Measurements from ENCODE around the gene DHX58. TPM values are rescaled to one million over a fixed set of nuclear protein-coding genes. Genes with fewer than 3 reads are reported as not detected.

Gene DHX58
- total RNA-seq, 2 experiments from 2014 or later = 10.3 to 19.4 TPM

- ChIA-PET CTCF (ENCODE audit: unreplicated experiment) (interaction anchor here (0.5 kb wide), 1 partner anchor 12 kb away, joined by 3 read pairs; the partner anchor contains the start of gene KAT2A), POLR2A (interaction anchor here (0.6 to 1.7 kb wide), 6 partner anchors 9 to 295 kb away, joined by 3 to 6 read pairs (median 4); no protein-coding TSS in a partner anchor)
- intact Hi-C loops (cut with micrococcal nuclease; ENCODE audit: unreplicated experiment) = loop anchor here (5.0 kb wide), 2 partner anchors 49 to 404 kb away; partner anchors contain the start of genes KCNH4 and NAGLU
- Histone ChIP-seq H3K79me2 (ENCODE audit: insufficient read depth, low read depth, low read length) (peaks cover 66% of the 10 kb centered on the region), H3K9me2 (ENCODE audit: insufficient read depth, low read length) (no peaks in the 10 kb centered on the region), H3K4me1 (ENCODE audit: insufficient read depth, low read length, poor library complexity, severe bottlenecking) (peaks cover 69% of the 10 kb centered on the region), H2AFZ (ENCODE audit: low read length) (no peak overlapping the region), H3K36me3 (ENCODE audit: insufficient read depth, low read length) (peaks cover 69% of the 10 kb centered on the region), H4K20me1 (ENCODE audit: insufficient read depth, low read length) (0 out of 2 replicates have a peak, but pooled peaks cover 5% of the 10 kb centered on the region), H3K9me3 (ENCODE audit: low read length) (no peaks in the 10 kb centered on the region), H3K4me3 (ENCODE audit: low read depth, low read length, poor library complexity, severe bottlenecking) (peak overlapping the region; percentile 43), H3K4me2 (ENCODE audit: low read length) (peak overlapping the region; percentile 85), H3K27ac (ENCODE audit: low read depth, low read length, poor library complexity, severe bottlenecking) (peak overlapping the region; percentile 94)
- BruUV-seq (replicated peaks) = no TSS peak
- peak; percentile 97 for DNase-seq (ENCODE audit: low spot score)
- TF ChIP-seq EZH2phosphoT487 (IDR thresholded peaks at IDR 0.05; ENCODE audit: borderline replicate concordance, low read depth, low read length) = no peak
- no peak for TF ChIP-seq CTCF (conservative IDR thresholded peaks at IDR 0.05; ENCODE audit: low read length)
Observed at GRCh38 chr17:42133461-42134041, 21.0 kb upstream of the DHX58 start.

GRCh38 chr17:42132941-42133340, 20.4 kb upstream of the DHX58 start:
- Histone ChIP-seq H3K4me2 (ENCODE audit: low read length) (peak overlapping the region; percentile 85), H3K4me3 (ENCODE audit: low read depth, low read length, poor library complexity, severe bottlenecking) (peak overlapping the region; percentile 43), H4K20me1 (ENCODE audit: insufficient read depth, low read length) (0 out of 2 replicates have a peak, but pooled peaks cover 5% of the 10 kb centered on the region), H3K79me2 (ENCODE audit: insufficient read depth, low read depth, low read length) (peaks cover 63% of the 10 kb centered on the region), H3K9me2 (ENCODE audit: insufficient read depth, low read length) (no peaks in the 10 kb centered on the region), H3K27ac (ENCODE audit: low read depth, low read length, poor library complexity, severe bottlenecking) (peak overlapping the region; percentile 94), H3K36me3 (ENCODE audit: insufficient read depth, low read length) (peaks cover 72% of the 10 kb centered on the region), H2AFZ (ENCODE audit: low read length) (no peak overlapping the region), H3K9me3 (ENCODE audit: low read length) (no peaks in the 10 kb centered on the region), H3K4me1 (ENCODE audit: insufficient read depth, low read length, poor library complexity, severe bottlenecking) (peaks cover 69% of the 10 kb centered on the region)
- no TSS peak for BruUV-seq (replicated peaks)
- intact Hi-C loops (cut with micrococcal nuclease; ENCODE audit: unreplicated experiment) = loop anchor here (5.0 kb wide), 2 partner anchors 49 to 404 kb away; partner anchors contain the start of genes KCNH4 and NAGLU
- TF ChIP-seq EZH2phosphoT487 (IDR thresholded peaks at IDR 0.05; ENCODE audit: borderline replicate concordance, low read depth, low read length) (no peak), CTCF (conservative IDR thresholded peaks at IDR 0.05; ENCODE audit: low read length) (no peak)
- ChIA-PET POLR2A (interaction anchor here (1.0 to 1.7 kb wide), 5 partner anchors 10 to 152 kb away, joined by 3 to 8 read pairs (median 4); partner anchors contain the start of gene KAT2A), CTCF (ENCODE audit: unreplicated experiment) (interaction anchor here (0.5 kb wide), 1 partner anchor 12 kb away, joined by 3 read pairs; the partner anchor contains the start of gene KAT2A)
- no peak for DNase-seq (ENCODE audit: low spot score)
